Hematopoietic multipotent progenitor cell treated with erythropoietin and hydrocortisone succinate and interleukin-3 and kit ligand, for 4 days (in vitro differentiated cells): ENCODE measurements around the gene RAPGEF1.
"Not testable (repeated sequence)": the region's sequence is repeated elsewhere in the genome, so short reads cannot be mapped to it uniquely, and the experiment has no call there.

Source experiments
- DNase-seq: peaks from one replicate; pipeline ENCODE4 v3.0.0-alpha.2; 2015

RAPGEF1 gene

GRCh38 chr9:131727184-131727759 is 12.6 kb downstream of the RAPGEF1 start:
- no peak for DNase-seq

DNA sequence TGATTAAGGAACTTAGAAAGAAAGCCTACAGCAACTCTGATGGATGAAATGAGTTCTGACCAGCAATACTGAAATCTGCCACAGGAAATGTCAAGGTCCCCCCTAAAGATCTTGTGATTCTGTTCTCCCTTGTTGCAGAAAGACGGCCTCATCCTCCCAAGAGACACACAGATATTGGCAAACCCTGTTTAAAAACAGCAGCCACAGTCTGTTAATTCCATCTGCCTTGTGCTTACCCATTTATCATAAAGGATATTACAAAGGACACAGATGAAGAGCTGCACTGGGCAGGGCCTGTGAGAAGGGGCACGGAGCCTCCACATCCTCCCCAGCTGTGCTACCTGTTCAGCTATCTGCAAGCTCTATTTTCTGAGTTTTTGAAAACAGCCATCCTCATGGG is 15.2 kb downstream of the RAPGEF1 start:
- no peak for DNase-seq

DNA sequence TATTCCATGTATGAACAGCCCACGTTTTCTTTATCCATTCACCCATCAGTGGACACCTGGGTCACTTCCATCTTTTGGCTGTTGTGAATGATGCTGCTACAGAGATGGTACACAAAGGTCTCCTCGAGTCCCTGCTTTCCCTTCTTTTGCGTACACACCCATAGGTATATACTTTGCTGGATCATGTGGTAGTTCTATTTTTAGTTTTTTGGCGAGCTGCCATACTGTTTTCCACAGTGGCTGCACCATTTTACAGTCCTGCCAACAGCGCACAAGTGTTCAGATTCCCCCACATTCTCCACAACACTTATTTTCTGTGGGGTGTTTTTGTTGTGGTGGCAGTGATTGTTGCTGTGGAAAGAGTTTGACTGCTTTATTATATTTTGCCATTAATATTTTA is 16.2 kb downstream of the RAPGEF1 start:
- DNase-seq = no peak

GRCh38 chr9:131722255-131722654 is 17.6 kb downstream of the RAPGEF1 start:
- DNase-seq = peak; percentile 28

DNA sequence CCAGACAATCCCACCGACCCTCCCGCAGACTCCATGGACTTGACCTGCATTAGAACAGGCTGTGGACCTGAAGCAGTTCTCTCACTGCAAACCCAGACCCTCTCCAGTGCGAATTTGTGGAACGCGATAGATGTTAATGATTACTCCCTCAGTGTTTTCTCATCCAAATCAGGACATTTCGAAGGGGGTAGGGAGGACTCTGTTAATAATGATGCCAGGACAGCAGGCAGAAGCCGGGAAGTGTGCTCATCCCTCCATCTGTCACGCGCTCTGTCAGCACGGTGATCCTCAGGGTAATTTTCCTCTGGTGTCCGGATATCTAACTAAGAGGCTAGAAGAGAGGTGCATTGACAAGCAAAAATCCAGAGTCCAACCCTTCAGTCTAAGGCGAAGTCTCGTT is 18.8 kb downstream of the RAPGEF1 start:
- no peak for DNase-seq

DNA sequence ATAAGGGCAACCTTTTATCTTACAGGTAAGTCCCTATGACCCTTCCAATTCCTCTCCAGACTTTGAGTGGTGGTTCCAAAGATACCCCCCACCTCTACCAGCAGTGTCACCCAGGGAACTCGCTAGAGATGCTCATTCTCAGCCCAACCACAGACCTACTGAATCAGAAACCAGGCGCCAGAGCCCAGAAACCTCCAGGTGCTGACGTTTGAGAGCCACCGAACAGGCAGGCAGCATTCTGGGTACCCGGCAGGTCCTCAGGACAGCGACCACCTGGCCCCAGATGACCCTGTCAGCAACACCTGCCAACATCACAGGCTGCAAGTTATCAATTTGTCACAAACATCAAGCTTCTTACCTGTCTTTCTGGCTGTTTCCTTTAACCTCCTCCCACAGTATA is 19.5 kb downstream of the RAPGEF1 start:
- no peak for DNase-seq

DNA sequence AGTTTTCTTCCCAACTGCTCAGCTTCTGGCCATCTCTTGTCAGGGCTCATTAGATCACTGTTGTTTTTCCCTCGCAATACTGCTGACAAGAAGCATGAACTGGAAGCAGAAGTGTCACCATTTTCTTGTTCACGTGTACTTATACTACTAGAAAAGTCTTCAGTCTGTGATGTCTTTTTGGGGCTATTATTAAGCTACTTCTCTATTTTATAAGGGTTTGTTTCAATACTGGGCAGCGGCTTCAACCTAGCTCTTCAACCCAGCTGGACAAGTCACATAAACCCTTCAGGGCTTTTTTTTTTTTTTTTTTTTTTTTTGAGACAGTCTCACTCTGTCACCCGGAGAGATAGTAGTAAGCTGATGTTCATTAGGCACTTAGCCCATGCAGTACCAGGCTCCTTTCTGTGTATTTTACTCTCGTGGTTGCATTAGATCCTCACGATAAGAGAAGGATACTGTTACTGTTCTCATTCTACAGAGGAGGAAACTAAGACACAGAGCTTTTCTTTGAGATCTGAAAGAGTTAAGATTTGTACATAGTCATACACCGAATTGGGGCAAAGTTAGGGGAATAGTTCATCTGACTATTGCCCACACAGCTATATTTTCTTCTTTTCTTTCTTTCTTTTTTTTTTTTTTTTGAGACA is 20.5 kb downstream of the RAPGEF1 start:
- peak; percentile 29 for DNase-seq

- DNase-seq = no peak
Observed at GRCh38 chr9:131717719-131718460, 22.0 kb downstream of the RAPGEF1 start.

DNA sequence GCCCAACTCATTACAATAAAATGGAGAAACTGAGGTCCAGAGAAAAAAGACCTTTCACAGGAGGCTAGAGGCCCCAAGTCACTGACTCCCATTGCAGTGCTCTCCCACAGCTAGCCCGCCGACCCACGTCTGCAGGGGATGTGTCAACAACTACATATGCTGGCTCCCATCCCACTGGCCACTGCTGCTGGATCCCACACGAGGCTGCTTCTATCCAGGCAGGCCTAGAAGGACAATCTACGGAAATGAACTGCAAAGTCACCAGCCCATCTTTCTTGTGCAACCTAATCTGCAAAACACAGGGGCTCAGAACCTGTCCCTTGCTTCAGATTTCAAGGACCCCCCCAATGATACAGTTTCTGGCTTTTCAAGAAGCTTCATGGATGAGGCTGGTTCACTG is 24.0 kb downstream of the RAPGEF1 start:
- DNase-seq = no peak

- DNase-seq = no peak
Observed at GRCh38 chr9:131714821-131715220, 25.1 kb downstream of the RAPGEF1 start.

DNA sequence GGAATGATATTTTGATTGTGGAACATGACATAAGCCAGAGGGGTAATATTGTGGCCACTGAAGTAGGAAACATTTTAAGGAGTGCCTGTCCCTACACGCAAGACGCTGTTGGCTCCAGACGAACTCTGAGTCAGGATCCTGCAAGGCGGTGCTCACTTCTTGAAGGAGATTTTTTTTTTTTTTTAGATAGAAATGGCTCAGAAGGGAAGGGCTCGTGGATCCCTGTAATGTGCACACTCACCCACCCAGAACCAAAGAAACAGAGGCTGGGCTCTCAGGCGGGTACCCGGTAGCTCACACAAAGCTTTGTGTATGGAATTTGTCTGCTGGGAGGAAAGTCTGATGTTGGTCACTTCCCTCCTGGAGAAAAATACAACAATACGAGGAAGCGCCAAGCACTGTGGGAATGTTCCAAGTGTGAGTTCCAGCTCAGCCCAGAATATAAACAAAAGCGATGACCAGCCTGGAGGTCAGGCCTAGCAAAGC is 25.7 kb downstream of the RAPGEF1 start:
- DNase-seq = no peak

GRCh38 chr9:131713016-131713415 is 26.9 kb downstream of the RAPGEF1 start:
- DNase-seq = no peak

GRCh38 chr9:131712151-131712716 is 27.6 kb downstream of the RAPGEF1 start:
- DNase-seq = no peak

DNA sequence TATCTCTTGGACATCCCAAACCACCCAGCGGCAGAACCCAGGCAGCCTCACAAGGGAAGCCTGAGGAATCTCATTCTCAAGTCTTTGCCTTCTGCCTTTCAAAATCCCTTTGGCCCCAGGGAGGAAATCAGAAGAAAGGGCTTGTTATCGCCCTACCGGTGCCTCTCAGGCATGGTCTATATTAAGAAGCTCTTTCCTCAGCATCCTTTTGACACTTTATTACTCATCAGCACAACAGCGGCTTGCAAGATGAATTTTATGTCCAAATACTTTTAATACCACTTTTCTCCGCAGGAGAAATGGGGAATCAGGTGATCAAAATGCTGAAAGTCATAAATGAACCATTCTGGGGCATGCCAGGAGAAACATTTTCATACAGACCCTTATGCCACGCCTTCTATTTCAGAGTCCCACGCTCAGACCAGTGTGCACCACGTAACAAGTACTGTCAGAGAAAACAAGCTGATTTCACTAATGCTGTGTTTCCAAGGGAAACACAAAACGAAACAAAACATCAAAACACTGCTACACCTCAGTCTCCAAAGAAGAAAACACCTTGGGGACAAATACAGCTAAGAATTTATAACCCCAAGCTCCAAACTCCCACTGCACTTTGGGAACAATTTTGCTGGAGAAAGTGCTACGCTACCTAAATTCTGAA is 30.0 kb downstream of the RAPGEF1 start:
- DNase-seq = no peak

DNA sequence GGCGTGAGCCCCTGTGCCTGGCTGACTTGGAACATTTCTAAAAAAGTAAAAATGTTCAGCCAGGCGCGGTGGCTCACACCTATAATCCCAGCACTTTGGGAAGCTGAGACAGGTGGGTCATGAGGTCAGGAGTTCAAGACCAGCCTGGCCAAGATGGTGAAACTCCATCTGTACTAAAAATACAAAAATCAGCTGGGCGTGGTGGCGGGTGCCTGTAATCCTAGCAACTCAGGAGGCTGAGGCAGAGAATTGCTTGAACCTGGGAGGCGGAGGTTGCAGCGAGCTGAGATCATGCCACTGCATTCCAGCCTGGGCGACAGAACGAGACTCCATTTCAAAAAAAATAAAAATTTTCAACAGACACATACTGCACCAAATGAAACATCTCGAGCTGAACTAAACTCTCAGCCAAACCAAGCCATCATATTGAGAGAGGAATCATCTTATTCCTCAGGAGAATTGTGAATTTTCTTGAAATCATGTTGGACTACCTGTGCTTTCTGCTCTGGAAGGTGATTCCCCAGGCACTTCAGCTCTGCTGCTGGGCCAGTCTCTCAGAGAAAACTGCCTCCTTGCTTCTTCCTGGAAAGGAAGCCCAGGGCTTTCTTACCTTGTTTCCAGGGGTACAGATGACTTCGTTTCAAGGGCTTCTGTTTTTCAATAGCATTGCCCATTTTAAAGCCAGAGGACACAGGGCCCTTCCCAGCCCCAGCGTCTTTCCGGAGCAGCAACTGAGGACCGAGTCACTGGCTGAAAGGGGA is 30.7 kb downstream of the RAPGEF1 start:
- not testable (repeated sequence) for DNase-seq

GRCh38 chr9:131708226-131709002 is 31.5 kb downstream of the RAPGEF1 start:
- peak; percentile 60 for DNase-seq

DNA sequence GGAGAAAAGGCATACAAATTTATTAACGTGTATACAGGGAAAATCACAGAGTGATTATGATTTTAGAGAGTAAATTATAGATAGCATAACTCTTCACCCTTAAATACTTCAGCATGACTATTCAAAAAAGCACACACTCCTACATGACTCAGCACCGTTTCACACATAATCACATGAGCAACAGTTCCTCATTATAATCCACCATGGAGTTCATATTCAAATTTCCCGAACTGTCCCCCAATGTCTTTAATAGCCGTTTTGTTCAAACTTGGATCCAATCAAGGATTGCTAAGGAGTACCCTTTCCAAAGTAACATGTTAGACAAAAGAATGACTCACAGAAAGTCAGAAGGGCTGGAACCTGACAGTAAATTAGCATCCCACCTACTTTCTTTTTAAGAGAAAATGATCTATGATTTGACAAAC is 32.1 kb downstream of the RAPGEF1 start:
- DNase-seq = peak; percentile 87

- DNase-seq = no peak
Observed at GRCh38 chr9:131707050-131707449, 32.8 kb downstream of the RAPGEF1 start.

DNA sequence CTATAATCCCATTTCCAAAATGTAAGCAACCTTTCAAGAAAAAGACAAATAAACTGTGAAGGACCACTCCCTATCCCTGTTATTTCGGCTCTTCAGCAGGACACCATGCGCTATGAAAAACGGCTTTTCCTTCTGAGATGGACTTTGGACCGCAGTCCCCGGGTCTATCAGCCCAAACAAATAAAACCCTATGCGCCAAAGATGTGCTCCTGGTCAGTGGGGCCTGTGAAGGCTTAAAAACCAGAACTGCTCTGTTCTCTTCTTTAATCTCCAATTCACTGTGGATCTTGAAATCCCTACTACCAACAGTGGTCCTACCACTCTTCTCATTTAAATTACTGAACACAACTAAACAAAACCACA is 33.3 kb downstream of the RAPGEF1 start:
- no peak for DNase-seq

DNA sequence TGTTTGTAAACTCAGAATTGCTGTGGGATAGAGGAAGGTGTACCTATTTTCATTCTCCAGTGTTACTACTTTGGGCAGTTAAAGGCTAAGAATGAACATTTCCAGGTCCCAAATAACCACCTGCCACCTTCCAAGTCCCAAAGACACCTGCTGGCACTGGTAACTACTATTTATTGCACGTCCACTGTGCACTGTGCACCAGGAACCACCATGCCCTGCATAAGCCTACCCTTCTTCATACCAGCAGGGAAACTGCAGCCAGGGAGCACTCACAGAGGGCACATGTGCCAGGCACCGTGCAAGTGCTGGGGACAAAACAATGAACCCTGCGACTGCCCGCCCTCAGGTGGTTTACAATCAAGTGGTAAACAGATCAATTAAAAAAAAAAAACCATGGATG is 34.9 kb downstream of the RAPGEF1 start:
- no peak for DNase-seq

- DNase-seq = no peak
Observed at GRCh38 chr9:131704141-131704983, 35.5 kb downstream of the RAPGEF1 start.
